PC-9 (cell line): ENCODE results near the gene SENP8. TPM values are rescaled to one million over a fixed set of nuclear protein-coding genes. Genes with fewer than 3 reads are reported as not detected.
"Not testable (repeated sequence)": the region's sequence is repeated elsewhere in the genome, so short reads cannot be mapped to it uniquely, and the experiment has no call there.

ENCODE experiments used
- BruUV-seq: library from RNA; stranded (reverse); fragments of 400-500 nt; replicated peaks from 2 replicates; lab custom pipeline; 2021; lab: Mats Ljungman, UMichigan
- CTCF ChIA-PET: fragments of 300-600 bp; sonication (Branson Sonifier 250); formaldehyde crosslinking; loops from one replicate; lab custom pipeline; 2022; ENCODE audit warnings: antibody characterized with exemption; lab: Charles Lee
- POLR2A ChIA-PET: fragments of 300-600 bp; sonication (Branson Sonifier 250); formaldehyde crosslinking; loops from one replicate; lab custom pipeline; 2022; ENCODE audit warnings: antibody characterized with exemption; ENCODE audit not compliant: unreplicated experiment; lab: Charles Lee
- DNase-seq, 2 experiments: peaks; one replicate each; pipeline versions ENCODE4 v3.0.0 to v3.0.0-alpha.2; 2015 to 2022; ENCODE audit warnings: mixed read lengths in 1 of 2
- H2AFZ ChIP-seq: fragments of 200-600 bp; sonication (generic); 2 replicates; pipeline ENCODE4 v1.8.1; 2017; ENCODE audit warnings: antibody characterized with exemption
- H3F3A ChIP-seq: fragments of 200-600 bp; sonication (generic); 2 replicates; pipeline ENCODE4 v1.8.1; 2017; ENCODE audit warnings: antibody characterized with exemption, mild to moderate bottlenecking, low read depth; ENCODE audit not compliant: insufficient read depth
- H3K27ac ChIP-seq: fragments of 200-600 bp; sonication (generic); 2 replicates; pipeline ENCODE4 v1.6.1; 2016; ENCODE audit warnings: mixed run types
- H3K27me3 ChIP-seq: fragments of 200-600 bp; sonication (generic); 2 replicates; pipeline ENCODE4 v1.6.1; 2016; ENCODE audit warnings: low read depth, mixed run types; ENCODE audit not compliant: insufficient read depth
- H3K36me3 ChIP-seq: fragments of 200-600 bp; sonication (generic); 2 replicates; pipeline ENCODE4 v1.6.1; 2016; ENCODE audit warnings: low read depth, mixed run types
- H3K4me1 ChIP-seq: fragments of 200-600 bp; sonication (generic); replicated peaks from 2 replicates; pipeline ENCODE4 v1.6.1; 2016; ENCODE audit warnings: mixed run types; ENCODE audit not compliant: insufficient read depth
- H3K4me2 ChIP-seq: fragments of 200-600 bp; sonication (generic); 2 replicates; pipeline ENCODE4 v1.6.1; 2017; ENCODE audit warnings: mixed run types
- H3K4me3 ChIP-seq: fragments of 200-600 bp; sonication (generic); 2 replicates; pipeline ENCODE4 v1.6.1; 2016; ENCODE audit warnings: mixed run types
- H3K79me2 ChIP-seq: fragments of 200-600 bp; sonication (generic); 2 replicates; pipeline ENCODE4 v1.6.1; 2017; ENCODE audit warnings: low read depth, mixed run types
- H3K9me2 ChIP-seq: fragments of 200-600 bp; sonication (generic); 2 replicates; pipeline ENCODE4 v1.8.1; 2017; ENCODE audit warnings: mild to moderate bottlenecking; ENCODE audit not compliant: insufficient read depth
- H3K9me3 ChIP-seq: fragments of 200-600 bp; sonication (generic); 2 replicates; pipeline ENCODE4 v1.8.1; 2016; ENCODE audit warnings: low read depth; ENCODE audit not compliant: insufficient read depth
- H4K20me1 ChIP-seq: fragments of 200-600 bp; sonication (generic); 2 replicates; pipeline ENCODE4 v1.8.1; 2017; ENCODE audit not compliant: insufficient read depth
- EZH2 ChIP-seq: fragments of 200-600 bp; sonication (generic); IDR thresholded peaks from 2 replicates; pipeline ENCODE4 v1.8.0; 2017; ENCODE audit warnings: antibody characterized with exemption, low read depth
- intact Hi-C: fragments of 100-400 bp; cut with micrococcal nuclease; formaldehyde crosslinking; loops from one replicate; pipeline ENCODE4 v1.10.0; 2022; ENCODE audit not compliant: unreplicated experiment
- total RNA-seq: library from RNA; stranded (reverse); gene quantifications from 2 replicates; pipeline ENCODE4 v1.2.3, GENCODE V29; 2021
- TF ChIP-seq, protein P1 (sequence below): fragments of 200-600 bp; sonication (generic); conservative IDR thresholded peaks from 2 replicates; pipeline ENCODE4 v1.6.1; 2017; ENCODE audit warnings: mixed run types, antibody characterized with exemption, mild to moderate bottlenecking, moderate library complexity

Gene SENP8
- total RNA-seq, 1 experiment from 2014 or later, result 3.8 TPM

DNA sequence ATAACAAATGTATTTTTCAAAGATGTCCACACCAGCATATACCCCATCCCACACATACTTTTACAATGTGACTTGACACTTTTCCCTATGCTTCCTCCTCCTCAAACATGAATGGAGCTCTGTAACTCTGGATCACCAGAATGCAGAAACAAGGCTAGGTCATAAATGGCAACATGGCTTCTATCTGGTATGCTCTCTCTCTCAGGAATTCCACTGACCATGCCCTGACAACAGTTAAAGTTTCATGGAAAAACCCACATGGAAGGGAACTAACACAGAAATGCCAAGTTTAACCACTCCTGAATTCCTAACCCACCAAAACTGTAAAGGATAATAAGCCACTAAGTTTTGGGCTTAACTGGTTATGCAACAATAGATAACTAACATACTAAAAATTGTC lies 20.2 kb upstream of the SENP8 start:
- Histone ChIP-seq H2AFZ (no peak overlapping the region), H3K4me3 (no peak overlapping the region), H3K9me3 (no peaks in the 10 kb centered on the region), H3K27me3 (no peaks in the 10 kb centered on the region), H3K9me2 (no peaks in the 10 kb centered on the region), H3K79me2 (no peaks in the 10 kb centered on the region), H3K27ac (no peak overlapping the region), H3K4me1 (no peaks in the 10 kb centered on the region), H3K36me3 (no peaks in the 10 kb centered on the region), H4K20me1 (no peaks in the 10 kb centered on the region), H3K4me2 (no peak overlapping the region), H3F3A (no peaks in the 10 kb centered on the region)
- ChIA-PET CTCF (interaction anchor here (0.6 kb wide), 1 partner anchor 69 kb away, joined by 3 read pairs; no protein-coding TSS in a partner anchor), POLR2A (no interaction called here)
- no peak for DNase-seq
- no peak for TF ChIP-seq EZH2
- TF ChIP-seq, protein P1, sequence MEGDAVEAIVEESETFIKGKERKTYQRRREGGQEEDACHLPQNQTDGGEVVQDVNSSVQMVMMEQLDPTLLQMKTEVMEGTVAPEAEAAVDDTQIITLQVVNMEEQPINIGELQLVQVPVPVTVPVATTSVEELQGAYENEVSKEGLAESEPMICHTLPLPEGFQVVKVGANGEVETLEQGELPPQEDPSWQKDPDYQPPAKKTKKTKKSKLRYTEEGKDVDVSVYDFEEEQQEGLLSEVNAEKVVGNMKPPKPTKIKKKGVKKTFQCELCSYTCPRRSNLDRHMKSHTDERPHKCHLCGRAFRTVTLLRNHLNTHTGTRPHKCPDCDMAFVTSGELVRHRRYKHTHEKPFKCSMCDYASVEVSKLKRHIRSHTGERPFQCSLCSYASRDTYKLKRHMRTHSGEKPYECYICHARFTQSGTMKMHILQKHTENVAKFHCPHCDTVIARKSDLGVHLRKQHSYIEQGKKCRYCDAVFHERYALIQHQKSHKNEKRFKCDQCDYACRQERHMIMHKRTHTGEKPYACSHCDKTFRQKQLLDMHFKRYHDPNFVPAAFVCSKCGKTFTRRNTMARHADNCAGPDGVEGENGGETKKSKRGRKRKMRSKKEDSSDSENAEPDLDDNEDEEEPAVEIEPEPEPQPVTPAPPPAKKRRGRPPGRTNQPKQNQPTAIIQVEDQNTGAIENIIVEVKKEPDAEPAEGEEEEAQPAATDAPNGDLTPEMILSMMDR, result no peak
- BruUV-seq, result no TSS peak
- intact Hi-C loops, result no loop called here

DNA sequence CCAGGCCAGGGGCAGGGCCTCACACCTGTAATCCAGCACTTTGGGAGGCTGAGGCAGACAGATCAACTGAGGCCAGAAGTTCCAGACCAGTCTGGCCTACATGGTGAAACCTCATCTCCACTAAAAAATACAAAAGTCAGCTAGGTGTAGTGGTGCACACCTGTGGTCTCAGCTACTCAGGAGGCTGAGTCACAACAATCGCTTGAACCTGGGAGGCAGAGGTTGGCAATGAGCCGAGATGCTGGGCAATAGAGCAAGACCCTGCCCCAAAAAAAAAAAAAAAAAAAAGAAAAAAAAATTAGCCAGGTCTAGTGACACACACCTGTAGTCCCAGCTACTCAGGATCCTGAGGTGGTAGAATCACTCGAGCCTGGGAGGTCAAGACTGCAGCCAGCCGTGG lies 19.0 kb upstream of the SENP8 start:
- Histone ChIP-seq H3K9me2 (no peaks in the 10 kb centered on the region), H3K79me2 (no peaks in the 10 kb centered on the region), H3K4me2 (no peak overlapping the region), H4K20me1 (no peaks in the 10 kb centered on the region), H3F3A (no peaks in the 10 kb centered on the region), H3K4me3 (no peak overlapping the region), H3K27me3 (no peaks in the 10 kb centered on the region), H3K4me1 (no peaks in the 10 kb centered on the region), H3K9me3 (no peaks in the 10 kb centered on the region), H3K27ac (no peak overlapping the region), H2AFZ (no peak overlapping the region), H3K36me3 (no peaks in the 10 kb centered on the region)
- intact Hi-C loops, result no loop called here
- no TSS peak for BruUV-seq
- DNase-seq, result no peak
- POLR2A ChIA-PET, result no interaction called here
- CTCF ChIA-PET, result no interaction called here
- TF ChIP-seq, protein P1, result no peak
- TF ChIP-seq EZH2, result no peak

DNA sequence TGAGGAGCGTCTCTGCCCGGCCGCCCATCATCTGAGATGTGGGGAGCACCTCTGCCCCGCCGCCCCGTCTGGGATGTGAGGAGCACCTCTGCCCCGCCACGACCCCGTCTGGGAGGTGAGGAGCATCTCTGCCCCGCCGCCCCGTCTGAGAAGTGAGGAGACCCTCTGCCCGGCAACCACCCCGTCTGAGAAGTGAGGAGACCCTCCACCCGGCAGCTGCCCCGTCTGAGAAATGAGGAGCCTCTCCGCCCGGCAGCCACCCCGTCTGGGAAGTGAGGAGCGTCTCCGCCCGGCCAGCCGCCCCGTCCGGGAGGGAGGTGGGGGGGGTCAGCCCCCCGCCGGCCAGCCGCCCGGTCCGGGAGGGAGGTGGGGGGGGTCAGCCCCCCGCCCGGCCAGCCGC lies 17.7 kb upstream of the SENP8 start:
- H3K27ac ChIP-seq, POLR2A ChIA-PET, H2AFZ ChIP-seq, H3K9me3 ChIP-seq, H3K4me1 ChIP-seq, H4K20me1 ChIP-seq, H3K4me3 ChIP-seq, CTCF ChIA-PET, H3F3A ChIP-seq, BruUV-seq, H3K4me2 ChIP-seq, H3K36me3 ChIP-seq, DNase-seq, H3K79me2 ChIP-seq, H3K9me2 ChIP-seq, intact Hi-C loops, H3K27me3 ChIP-seq: not testable (repeated sequence)

DNA sequence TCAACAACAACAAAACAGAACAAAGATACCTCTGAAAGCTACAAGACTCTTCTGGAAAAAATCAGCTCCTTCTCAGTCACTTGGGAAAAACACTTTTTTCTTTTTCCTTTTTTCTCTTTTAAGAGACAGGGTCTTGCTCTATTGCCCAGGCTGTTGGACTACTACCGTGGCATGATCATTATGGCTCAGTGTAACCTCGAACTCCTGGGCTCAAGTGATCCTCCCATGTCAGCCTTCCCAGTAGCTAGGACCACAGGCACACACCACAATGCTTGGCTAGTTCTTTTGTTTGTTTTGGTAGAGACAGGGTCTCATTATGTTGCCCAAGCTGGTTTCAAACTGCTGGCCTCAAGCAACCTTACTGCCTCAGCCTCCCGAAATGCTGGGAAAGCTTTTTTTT lies 13.1 kb upstream of the SENP8 start:
- Histone ChIP-seq H3K27me3 (no peaks in the 10 kb centered on the region), H3F3A (no peaks in the 10 kb centered on the region), H3K79me2 (0 out of 2 replicates have a peak, but pooled peaks cover 3% of the 10 kb centered on the region), H3K4me1 (0 out of 2 replicates have a peak, but pooled peaks cover 4% of the 10 kb centered on the region), H3K27ac (no peak overlapping the region), H2AFZ (no peak overlapping the region), H3K4me3 (no peak overlapping the region), H3K9me3 (no peaks in the 10 kb centered on the region), H3K4me2 (no peak overlapping the region), H3K9me2 (no peaks in the 10 kb centered on the region), H3K36me3 (no peaks in the 10 kb centered on the region), H4K20me1 (no peaks in the 10 kb centered on the region)
- no peak for TF ChIP-seq EZH2
- TF ChIP-seq, protein P1, result no peak
- DNase-seq, result no peak
- ChIA-PET POLR2A (interaction anchor here (0.6 kb wide), 1 partner anchor 400 kb away, joined by 4 read pairs; no protein-coding TSS in a partner anchor), CTCF (interaction anchor here (0.6 kb wide), 1 partner anchor 8 kb away, joined by 3 read pairs; no protein-coding TSS in a partner anchor)
- intact Hi-C loops, result no loop called here
- BruUV-seq, result no TSS peak
